CD4-positive, alpha-beta T cell treated with Interleukin-6 for 4 hours (primary cell): ENCODE data around the gene PTPN2.
A peak's percentile ranks its signal among the peaks of the same experiment; 100 is the strongest.
"Not testable (repeated sequence)": the region's sequence is repeated elsewhere in the genome, so short reads cannot be mapped to it uniquely, and the experiment has no call there.

Experiments
- DNase-seq: peaks from one replicate; pipeline ENCODE4 v3.0.0-alpha.2; 2020; ENCODE audit warnings: mixed read lengths

The PTPN2 gene

DNA sequence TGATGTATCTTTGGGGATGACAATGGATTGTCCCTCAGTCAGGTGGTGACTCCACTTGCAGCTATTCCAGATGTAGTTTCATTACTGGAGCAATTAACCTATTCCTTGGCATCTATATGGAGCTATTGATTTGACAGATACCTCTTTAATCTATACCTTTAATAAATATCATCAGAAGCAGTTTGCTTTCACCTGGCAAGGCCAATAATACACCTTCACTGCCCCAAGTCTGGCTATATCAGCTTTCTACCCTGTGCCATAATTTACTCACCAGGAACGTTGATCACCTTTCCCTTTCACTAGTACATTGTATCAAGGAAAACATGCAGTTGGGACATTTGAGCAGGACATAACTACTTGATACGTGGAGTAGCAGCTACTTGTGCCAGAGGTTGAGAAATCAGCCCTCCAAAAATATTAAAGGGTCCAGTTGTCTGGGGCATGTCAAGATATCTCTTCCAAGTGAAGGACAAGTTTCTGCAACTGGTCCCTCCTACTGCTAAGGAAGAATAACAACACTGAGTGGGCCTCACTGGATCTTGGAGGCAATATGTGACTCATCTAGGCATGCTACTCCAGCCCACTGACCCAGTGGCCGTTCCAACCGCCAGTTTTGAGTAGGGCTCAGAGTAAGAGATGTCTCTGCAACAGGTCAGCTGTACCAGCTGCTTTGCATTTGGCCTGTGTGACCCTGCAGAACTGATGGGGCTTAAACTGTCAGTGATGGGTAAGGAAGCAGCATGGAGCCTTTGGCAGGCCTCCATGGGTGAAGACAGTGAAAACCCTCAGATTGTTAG is 114.2 kb downstream of the PTPN2 start:
- no peak for DNase-seq

DNA sequence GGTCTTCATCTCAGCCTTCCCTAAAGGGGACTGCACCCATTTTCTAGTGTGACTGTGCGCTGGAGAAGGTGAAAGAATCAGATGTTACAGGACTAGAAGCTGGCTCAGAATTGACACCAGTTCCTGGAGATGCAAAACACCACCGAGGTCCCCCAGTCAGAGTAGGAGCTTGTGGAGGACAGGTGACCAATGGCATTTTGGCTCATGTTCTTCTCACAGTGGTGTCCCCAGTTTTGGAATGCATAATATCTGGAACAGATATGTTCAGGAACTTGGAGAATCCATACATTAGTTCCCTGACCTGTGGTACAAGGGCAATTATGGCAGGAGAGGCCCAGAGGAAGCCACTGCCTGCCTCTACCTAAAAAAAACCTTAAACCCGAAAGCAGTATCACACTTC is 114.9 kb downstream of the PTPN2 start:
- DNase-seq, result no peak

DNA sequence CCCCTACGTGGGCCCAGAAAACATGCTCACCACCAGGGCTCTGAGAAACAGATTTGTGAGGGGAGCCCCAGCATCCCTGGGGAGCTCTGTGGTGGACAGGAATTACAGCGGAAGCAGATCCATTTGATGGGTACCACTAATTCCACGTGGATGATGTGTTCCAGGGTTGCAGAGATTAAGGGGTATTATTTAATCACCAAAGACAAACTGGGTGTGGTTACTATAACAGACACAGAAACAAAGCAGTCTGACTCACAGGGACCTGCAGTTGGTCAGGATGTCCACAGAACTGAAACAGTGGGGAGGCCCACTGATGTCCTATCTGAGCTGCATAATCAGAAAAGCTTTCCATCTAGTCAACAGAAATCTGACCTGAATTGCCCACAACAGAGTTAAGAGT is 115.4 kb downstream of the PTPN2 start:
- DNase-seq, result no peak

DNA sequence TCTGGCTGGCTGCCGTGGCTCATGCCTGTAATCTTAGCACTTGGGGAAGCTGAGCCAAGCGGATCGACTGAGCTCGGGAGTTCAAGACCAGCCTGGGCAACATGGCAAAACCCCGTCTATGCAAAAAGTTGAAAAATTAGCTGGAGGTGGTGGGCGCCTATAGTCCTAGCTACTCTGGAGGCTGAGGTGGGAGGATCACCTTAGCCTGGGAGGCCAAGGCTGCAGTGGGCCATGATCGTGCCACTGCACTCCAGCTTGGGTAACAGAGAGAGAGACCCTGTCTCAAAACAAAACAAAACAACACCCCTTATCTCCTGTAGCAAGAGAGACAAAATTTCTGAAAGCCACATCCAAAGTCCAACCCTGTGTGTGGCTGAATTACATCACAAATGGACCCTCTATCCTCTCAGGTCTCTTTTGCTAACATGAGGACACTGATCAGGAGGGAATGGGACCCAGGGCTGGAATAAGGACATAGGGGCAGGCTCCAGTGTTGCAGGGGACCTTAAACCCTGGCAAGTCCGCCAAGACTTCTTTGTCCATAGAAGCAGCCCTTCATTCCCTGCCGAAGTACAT is 116.4 kb downstream of the PTPN2 start:
- DNase-seq, result no peak

DNA sequence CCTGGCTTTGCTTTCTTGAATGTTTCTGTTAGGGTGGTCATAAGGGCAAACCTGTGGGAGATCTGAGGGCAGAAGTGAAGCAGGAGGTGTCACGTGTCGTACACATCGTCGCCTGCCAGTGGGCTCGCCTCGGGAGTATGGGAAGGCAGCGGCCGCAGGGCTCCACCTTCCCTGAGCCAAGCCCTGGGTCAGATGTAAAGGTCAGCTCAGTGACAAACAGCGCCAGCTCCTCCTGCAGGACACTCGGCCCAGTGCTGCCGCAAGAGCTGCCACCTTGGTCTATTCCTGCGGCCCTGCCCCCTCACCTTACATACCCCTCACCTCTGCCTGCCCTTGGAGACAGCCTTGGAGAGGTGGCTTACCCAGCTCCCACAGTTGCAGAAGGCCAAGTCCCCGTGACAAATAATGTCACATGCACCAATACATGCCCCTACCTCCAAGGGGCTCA is 117.0 kb downstream of the PTPN2 start:
- DNase-seq, result no peak

DNA sequence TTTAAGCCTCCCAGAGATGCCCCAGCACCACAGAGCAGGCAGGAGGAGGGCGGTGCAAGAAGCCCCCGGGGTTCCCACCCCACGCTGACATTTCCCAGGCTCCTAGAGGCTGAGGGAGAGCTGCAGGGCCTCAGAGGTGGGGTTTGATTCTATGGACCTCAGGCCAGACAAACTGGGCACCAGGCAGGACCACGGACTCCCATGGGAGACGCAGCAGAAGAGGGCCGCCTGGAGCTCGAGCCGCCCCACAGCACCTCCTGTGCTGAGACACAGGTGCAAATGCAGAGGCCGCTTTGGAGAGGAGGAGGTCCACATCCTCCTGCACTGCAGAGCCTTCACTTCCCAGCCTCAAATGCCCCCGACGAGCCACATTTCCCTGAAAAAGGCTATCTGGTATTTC is 118.5 kb downstream of the PTPN2 start:
- no peak for DNase-seq

DNA sequence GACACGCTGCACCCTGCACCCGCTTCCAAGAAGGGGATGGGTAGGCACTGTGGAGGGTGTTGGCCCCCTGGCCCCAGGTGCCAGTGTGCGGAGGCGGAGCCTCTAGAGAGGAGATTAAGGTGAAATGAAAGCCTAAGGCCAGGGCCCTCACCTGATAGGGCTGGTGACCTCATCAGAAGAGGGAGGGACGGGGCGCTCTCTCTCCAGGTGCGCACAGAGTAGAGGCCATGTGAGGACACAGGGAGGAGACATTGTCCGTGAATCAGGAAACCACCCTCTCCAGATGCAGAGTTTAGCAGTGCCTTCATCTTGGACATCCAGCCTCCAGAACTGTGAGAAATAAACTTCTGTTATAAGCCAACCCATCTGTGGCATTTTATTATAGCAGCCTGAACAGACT is 118.9 kb downstream of the PTPN2 start:
- DNase-seq, result no peak

DNA sequence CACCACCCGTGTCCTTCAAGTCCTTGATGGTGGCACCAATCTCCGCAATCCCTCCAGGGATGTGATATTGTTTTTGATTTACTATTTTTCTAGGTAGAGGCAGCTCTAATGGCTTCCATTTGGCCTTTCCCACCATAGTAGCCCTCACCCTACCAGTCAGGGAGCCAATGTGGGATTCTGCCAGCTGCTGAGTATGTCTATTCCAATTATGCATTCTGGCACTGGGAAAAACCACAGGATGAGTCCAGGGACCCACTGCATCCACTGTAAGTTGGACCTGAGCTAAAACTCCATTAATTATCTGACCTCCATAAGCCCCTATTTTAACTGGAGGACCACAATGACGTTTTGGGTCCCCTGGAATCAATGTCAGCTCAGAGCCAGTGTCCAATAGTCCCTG is 125.5 kb downstream of the PTPN2 start:
- DNase-seq, result not testable (repeated sequence)

DNA sequence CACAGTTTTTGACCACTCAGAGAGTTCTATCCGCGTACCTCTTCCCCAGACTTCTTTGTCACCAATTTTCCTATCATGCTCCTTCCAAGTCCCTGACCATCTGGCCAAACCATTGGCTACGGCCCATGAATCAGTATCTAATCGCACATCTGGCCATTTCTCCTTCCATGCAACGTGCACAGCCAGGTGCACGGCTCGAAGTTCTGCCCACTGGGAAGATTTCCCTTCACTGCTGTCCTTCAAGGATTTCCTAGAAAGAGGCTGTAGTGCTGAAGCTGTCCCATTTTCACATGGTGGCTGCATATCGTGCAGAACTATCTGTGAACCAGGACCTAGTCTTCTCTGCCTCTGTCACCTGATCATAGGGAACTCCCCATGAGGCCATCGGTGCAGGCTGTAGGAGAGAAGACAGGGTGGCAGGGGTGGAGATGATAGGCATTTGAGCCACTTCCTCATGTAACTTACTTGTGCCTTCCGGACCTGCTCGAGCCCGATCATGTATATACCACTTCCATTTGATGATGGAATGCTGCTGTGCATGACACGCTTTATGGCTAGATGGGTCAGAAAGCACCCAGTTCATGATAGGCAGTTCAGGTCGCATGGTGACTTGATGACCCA is 127.3 kb downstream of the PTPN2 start:
- DNase-seq, result not testable (repeated sequence)

DNA sequence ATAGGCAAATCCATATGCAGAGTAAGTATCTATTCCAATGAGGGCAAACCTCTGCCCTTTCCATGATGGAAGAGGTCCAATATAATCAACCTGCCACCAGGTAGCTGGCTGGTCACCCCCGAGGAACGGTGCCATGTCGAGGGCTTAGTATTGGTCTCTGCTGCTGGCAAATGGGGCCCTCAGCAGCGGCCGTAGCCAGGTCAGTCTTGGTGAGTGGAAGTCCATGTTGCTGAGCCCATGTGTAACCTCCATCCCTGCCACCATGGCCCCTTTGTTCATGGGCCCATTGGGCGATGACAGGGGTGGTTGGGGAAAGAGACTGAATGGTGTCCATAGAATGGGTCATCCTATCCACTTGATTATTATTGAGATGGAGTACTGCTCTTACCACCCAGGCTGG is 128.4 kb downstream of the PTPN2 start:
- DNase-seq, result not testable (repeated sequence)

DNA sequence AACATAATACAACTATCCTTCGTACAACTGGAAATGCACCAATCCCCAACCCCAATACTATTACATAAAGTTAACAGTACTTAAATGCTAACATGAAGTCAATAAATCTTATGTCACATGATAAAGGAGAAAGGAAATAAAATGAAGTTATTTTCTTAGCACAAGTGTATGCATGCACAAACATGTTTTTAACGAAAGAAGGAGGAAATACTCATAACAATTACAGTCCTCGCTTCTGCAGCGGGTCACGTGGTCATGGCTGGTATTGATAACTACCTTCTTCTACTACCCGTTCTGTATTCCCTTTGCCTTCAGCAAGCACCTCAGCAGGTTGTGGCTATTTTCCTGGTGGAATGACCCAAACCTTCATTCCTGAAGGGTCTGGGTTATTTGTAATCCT is 129.5 kb downstream of the PTPN2 start:
- DNase-seq, result no peak

DNA sequence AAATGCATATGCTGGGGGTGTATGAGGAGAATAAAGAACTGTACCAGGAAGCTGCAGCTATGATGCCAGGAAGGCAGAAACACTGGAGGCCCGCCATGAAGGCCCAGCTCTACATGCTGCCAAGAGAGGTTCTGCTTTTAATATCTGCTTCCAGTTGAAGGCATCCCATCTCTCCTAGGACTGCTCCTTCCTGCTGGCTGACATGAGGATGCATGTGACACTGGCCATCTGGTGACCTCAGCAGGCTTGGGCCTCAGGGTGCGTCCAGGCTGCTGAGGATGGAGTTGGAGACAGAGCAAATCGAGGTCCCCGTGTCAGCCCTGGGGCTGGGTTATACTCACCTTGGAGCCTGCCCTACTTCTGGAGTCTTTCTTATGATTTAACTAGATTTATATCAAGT is 132.1 kb downstream of the PTPN2 start:
- DNase-seq, result no peak

DNA sequence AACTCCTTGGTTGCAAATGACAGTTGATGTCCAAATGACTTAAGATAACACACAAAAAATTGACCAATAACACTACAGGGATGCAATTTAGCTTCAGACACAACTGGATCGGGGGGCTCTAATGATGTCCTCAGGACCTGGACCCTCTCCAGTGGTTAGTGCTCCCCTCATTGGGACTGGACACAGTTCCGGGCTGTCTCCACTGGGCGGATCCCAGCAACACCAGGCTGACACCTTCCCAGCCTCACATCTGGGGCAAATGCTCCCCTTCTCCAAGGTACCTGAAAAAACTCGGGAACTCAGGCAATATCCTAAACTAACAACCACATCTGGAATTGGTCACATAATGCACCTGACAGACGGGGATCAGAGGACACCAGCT is 132.5 kb downstream of the PTPN2 start:
- no peak for DNase-seq

DNA sequence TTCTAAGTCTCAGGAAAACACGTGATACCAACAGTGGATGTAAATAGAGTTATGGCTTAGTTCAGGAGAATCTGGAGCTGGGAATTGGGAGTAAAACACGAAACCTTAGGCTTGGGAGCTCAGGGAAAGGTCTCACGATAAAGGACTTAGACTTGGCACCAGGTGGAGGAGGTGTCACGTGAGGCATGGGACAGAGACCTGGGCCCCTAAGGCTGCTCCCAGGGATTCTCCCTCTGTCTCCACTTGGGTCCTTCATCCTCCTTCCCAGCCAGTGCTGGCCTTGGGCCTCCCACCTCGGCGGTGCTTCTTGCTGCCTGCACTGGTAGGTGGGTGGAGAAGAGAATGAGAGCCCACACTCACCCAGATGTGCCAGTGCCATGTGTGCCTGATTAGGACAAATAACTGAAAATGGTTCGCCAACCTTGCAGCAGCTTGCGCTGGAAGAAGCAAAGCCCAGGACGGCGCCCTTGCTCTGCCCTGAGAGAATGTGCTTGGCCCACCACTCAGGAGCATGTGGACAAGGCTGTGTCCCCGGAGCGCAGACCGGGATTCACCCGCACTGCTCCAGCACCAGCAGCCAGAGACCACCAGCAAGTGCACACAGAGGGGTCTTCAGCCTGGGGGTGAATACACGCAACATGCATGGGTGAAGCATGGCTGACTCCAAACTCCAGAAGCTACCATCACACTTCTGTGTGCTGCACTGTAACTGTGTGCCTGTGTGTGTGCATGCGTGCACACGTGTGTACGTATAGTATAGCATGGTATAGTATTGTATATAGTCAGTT is 133.1 kb downstream of the PTPN2 start:
- DNase-seq, result no peak

DNA sequence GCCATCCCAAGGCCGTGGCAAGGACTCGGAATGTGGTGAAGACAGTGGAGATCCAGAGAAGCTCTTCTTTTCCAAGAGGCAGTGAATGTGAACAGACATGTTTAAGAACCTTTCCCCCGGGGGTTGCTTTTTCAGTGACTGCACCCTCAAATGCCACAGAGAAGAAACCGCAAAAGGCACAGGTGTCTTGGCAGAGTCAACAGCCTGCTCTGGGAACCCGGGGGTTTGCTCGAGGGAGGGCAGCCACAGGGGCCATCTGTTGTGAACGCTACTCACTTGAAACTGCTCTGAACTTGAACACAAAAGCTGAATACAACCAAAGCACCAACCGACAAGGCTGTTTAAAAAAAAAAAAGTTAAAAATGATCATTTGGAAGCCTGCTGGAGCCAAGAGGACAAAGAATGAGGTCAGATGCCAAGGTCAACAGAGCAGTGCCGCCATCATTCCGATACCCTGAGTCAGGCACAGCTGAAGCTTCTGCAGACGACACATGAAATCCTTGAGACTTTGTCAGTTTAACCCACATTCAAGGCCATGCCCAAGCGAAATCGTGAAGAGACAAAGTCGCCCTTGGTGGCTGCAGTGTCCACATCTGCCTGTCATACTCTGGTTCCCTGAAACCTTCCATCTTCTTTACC is 133.8 kb downstream of the PTPN2 start:
- peak; percentile 48 for DNase-seq

DNA sequence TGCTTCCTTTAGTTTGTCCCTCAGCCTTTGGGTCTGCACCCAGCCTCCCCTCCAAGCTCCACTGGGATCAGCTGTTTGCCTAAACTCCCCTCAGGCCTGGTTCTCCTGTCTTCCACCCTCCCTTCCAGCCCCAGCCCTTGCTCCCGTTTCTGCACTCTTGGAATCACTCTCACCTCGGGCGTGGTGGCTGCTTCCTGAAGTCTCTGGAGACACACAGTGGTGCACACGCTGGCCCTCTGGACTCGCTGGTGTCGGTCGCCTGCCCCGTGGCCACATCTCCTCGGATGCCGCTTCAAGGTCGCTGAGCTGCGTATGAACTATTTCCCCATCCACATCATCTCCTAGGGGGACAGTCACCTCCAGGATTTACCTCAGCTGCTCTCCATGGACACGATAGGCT is 134.9 kb downstream of the PTPN2 start:
- DNase-seq, result no peak

DNA sequence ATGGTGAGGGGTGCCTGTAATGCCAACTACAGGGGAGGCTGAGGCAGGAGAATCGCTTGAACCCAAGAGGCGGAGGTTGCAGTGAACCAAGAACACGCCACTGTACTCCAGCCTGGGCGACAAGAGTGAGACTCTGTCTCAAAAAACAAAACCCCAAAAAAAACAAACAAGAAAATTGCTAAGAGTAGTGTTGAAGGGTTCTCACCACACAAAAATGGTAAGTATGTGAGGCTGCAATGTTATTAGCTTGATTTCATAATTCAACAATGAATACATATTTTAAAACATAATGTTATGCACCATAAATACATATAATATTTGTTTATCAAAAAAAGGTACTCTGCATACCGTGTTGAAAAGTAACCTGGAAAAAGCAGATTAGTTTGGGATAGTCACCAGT is 135.4 kb downstream of the PTPN2 start:
- no peak for DNase-seq

DNA sequence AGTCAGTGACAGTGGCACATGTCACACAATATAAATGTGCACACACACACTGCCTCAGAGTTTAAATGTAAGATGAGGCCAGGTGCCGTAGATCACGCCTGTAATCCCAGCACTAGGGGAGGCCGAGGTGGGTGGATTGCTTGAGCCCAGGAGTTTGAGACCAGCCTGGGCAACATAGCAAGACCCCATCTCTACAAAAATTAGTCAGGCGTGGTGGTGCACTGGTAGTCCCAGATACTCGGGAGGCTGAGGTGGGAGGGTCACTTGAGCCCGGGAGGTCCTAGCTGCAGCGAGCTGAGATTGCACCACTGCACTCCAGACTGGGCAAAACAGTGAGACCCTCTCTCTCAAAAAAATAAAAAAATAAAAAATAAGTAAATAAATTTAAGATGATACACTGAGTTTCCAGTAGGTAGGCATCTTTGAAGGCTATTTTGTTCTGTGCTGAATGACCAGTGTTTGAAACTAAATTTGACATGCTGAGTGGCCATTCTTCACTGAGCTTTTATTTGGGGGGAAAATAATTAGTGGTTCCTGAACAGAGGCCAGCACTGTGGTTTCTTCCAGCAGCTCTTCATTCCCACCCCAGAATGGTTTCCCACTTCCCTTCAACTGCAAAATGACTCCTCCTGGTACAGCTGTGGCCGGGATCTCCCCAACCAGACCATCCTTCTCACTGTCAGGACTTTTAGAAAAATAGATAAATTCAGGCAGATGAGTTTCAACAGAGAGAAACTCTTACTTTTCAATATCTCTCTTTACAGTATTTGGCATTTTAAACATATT is 136.3 kb downstream of the PTPN2 start:
- DNase-seq, result no peak

DNA sequence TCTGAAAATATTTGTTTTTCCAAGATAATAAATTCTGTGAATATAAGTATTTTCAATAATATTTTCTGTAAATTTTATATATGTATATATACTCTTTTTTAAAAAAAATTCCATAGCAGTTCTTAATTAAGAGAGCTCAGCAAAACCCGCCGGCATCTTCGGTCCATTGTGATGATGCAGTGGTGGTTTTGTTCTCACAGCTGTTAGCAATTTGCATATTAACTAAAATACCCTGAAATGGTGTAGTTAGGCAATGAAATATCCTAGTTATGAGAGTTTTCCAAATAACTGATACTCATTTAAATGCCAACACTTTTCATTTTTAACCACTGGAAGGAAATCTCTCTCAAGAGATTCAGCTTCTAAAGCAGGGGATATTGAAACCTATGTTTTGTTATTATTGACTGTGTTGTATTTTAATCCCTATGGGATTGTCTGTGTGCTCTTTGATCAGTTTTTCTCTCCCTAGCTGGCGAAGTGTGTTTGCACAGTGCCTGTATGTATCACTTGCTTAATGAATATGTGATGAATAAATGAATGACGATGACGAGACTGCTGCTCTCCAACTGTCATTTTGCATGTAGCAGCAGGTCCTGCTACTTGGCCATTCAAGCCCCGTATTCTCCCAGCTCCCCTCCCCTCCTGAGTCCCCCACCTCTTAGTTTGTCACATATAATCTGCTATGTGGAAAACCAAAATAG is 138.8 kb downstream of the PTPN2 start:
- DNase-seq, result no peak

DNA sequence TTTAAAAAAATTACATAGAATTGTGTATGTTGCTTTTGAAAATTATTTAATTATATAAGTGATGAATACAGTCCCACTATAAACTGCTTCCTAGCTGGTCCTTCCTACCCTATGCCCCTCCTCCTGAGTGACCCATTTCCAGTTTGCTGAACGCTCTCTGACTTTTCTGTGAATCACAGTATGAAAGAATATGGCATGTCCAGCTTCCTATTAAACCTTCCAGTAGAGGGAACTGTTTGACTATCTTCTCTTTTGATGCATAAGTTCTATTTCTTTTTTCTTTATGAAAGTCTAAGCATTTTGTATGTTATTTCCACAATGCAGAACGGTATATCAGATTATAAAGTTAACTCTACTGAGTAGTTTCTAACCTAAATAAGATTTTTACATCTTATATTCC is 139.9 kb downstream of the PTPN2 start:
- no peak for DNase-seq

DNA sequence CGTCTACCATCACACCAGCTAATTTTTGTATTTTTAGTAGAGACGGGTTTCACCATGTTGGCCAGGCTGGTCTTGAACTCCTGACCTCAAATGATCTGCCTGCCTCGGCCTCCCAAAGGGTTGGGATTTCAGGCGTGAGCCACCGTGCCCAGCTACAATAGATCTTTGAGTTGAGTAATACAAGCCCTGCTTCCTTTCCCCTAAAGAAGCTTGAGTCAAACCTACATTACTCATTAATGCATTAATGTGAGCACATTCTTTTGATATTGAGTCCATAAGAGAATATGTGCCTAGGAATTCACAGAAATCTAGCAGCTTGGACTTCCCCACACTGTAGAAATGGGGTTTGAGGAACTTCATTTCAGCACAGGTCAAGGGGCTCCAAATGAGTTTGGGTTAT is 141.6 kb downstream of the PTPN2 start:
- no peak for DNase-seq
